A673 (cell line): Measurements from ENCODE around the gene SLC38A9.

Source experiments
- CTCF ChIP-seq: fragments of 300-800, 200-600 bp; sonication (generic); conservative IDR thresholded peaks from 2 replicates; pipeline ENCODE4 v1.5.1; 2017; ENCODE audit warnings: low read depth, mild to moderate bottlenecking, antibody characterized with exemption, low read length, moderate library complexity, mixed read lengths
- EZH2 ChIP-seq: fragments of 200-600 bp; sonication (generic); IDR thresholded peaks from 2 replicates; pipeline ENCODE4 v1.6.1; 2017; ENCODE audit warnings: borderline replicate concordance, low read depth, mild to moderate bottlenecking, mixed read lengths, antibody characterized with exemption, low read length; ENCODE audit not compliant: poor library complexity, severe bottlenecking

GRCh38 chr5:55657443-55657842 lies 54.7 kb downstream of the SLC38A9 start:
- no peak for TF ChIP-seq CTCF
- TF ChIP-seq EZH2, result no peak
